Mucosa of gallbladder (tissue), 1 donor: ENCODE results near the gene ADAM17. TPM values are rescaled to one million over a fixed set of nuclear protein-coding genes. Genes with fewer than 3 reads are reported as not detected.
"Not testable (repeated sequence)": the region's sequence is repeated elsewhere in the genome, so short reads cannot be mapped to it uniquely, and the experiment has no call there.

ENCODE experiments used
- DNase-seq: peaks from one replicate; pipeline ENCODE4 v3.0.0-alpha.2; 2020; ENCODE audit warnings: low spot score
- total RNA-seq: library from RNA; stranded (reverse); gene quantifications from one replicate; pipeline ENCODE4 v1.2.1, GENCODE V29; 2021
- donor health status: DM: no; HTN: no; CAD: no.

Gene ADAM17
- total RNA-seq, 1 donor from 2014 or later, result 22.3 TPM

DNA sequence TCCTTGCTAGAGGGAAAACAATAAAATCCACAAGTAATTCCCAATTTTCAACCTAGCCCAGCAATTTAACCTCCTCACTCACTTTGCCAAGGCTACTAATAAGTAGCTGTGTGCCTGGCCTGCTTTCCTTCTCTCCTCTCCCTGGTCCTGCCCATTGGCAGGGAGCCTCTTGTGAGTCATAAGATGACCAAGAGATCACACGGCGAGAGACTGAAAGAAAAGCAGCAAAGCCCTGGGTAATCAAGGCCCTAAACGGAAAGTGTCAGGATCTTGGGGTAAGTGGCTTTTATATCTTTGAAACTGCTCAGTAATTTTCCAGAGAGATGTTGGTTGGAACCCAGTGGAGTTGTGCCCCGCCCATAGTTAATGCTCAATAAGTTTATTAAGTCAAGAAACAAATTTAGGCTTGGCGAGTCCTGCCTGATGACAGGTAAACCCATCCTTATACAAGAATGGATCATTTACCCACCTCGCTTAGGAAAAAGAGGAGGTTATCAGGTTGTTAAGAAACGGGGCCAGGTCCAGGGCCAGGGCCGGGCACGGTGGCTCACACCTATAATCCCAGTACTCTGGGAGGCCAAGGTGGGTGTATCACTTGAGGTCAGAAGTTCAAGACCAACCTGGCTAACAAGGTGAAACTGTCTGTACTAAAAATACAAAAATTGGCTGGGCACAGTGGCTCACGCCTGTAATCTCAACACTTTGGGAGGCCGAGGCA is 10.0 kb upstream of the ADAM17 start:
- peak; percentile 86 for DNase-seq

DNA sequence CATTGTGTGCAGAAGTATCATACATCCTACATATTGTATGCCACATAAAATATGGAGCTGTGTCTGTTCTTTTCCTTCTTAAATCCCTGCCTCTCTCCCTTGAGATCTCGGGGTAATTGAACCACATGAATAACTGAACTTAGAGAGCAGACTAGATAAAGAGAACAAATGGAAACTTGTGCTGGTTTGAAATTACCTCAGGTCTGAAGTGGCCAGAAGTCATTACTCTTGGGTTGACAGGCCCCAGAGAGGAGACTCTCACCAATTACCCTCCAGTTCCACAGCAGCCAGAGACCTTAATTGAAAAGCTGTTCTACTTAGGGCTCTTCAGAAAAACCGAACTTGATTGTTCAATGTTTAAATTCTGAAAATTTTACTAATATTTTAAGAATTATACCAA is 5.0 kb upstream of the ADAM17 start:
- DNase-seq, result no peak

DNA sequence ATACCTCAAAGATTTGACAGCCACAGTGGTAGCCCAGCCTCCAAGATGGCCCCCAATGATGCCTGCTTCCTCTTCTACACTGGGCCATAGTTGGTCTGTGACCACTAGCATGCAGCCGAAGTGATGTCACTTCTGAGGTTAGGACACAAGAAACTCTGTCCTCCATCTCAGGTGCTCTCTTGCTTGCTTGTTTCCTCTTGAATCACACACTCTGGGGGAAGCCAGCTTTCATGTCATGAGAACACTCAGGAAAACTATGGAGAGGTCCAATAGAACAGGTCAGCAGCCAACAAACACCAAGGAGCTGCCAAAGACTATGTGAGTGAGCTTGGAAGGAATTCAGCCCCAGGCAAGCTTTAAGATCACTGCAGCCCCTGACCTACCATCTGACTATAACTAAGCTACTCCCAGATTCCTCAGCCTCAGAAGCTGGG is 3.3 kb upstream of the ADAM17 start:
- no peak for DNase-seq

DNA sequence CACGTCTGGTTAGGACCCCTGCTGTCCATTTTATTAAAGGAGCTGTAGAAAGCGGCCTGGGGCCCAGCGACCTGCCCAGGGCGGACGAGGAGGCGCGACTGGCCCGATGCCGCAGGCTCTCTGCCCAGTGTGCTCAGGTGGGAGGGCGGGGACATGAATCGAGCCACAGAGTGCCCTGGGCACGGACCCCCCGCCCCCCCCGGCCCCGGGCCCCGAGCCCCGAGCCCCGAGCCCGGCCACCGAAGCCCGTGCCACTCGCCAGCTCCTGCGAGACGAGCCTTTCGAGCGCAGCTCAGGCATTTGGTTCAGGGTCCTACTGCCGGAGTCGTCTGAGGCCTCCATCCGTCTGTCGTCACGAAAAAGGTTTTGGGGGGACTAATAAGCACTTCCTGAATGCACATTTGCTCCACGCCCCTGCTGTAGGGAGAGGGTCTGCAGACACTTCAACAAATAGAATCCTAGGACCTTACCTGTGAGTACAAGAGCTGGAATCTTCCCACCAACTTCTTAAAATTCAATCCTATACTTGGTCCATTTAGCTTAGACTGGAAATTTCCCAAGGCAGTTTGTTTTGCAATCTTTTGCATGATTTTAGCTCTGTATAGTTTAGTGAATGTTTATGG is 602 bp upstream of the ADAM17 start:
- DNase-seq, result no peak

DNA sequence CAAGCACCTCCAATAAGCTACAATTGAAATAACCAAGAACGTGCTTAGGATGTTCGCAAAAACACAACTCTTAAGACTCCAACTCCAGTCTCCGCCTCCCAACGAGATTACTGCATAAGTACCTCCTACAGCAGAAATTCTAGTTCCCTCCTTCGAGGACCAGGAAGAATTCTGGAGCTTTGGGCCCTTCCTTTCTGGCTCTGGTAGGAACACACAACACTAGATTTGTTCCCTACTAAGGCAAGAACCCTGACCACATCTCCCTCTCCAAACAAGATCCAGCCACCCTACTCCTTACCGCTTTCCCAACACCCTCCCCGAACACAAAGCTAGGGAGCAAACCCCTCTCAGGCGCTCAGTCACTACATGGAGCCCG is 721 bp downstream of the ADAM17 start:
- peak; percentile 41 for DNase-seq

DNA sequence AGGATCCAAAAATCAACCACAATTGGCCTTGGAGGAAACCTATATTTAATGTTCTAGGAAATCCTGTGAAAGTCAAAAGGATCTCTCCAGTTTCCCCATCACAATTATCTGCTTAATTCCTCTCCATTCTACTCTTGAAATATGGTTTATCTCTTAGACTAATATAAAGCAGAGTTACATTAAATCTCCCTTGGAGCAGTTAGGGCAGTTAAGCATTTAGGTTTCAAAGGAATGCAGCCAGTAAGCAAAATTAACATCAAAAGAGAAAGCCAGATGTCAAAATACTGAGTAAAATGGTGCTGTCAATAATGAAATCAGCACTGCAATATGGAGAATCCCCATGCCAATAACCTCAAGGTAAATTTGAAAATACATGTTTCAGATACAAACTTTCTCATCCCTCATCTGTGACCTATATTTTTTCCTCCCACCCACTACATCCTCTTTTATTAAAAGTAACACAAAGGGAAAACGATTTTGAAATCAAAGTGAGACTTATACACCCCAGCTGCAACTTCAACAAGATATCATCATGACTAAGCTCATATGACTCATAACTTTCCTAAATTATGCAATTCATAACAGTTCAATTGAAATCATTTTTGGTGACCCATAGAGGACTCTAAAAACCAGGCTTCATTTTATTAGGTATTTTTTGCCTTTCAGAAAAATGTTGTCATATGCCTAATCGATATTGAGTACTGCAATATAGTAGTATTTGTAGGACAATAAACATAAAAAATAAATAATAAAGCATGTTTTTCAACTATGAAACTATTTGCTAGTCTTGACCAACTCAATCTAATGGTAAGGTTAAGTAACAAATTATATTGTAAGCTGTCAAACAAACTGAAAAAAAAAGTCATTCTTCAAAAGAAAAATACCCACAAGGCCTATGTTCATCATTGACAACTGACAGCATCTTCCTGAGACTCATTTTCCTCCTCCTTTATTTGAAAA is 3.1 kb downstream of the ADAM17 start:
- DNase-seq, result no peak

DNA sequence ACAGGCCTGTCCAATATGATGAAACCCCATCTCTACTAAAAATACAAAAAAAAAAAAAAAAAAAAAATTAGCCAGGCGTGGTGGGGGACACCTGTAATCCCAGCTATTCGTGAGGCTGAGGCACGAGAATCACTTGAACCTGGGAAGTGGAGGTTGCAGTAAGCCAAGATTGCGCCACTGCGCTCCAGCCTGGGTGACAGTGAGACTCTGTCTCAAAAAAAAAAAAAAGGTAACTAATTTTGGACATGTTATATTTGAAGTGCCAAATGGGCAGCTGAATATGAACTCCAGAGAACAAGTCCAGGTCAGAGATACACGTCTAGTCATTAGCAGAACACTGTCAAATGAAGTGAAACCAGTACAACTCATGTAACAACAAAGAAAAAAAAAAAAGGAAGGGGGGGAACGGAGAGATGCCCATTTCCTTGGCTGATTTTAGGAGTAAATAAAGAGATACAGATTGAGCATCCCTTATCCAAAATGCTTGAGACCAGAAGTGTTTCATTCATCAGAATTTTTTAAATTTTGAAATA is 4.7 kb downstream of the ADAM17 start:
- not testable (repeated sequence) for DNase-seq

DNA sequence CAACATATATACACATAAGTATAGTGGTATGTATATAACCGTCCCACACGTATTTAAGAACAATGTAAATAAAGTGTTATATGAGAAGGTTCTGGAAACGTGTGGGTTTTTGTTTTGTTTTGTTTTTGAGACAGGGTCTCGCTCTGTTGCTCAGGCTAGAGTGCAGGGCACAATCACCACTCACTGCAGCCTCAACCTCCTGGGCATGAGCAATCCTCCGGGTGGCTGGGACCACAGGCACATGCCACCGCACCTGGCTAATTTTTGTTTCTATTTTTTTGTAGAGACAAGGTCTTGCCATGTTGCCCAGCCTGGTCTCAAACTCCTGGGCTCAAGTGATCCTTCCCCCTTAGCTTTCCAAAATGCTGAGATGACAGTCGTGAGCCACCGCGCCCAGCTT is 6.2 kb downstream of the ADAM17 start:
- DNase-seq, result no peak

DNA sequence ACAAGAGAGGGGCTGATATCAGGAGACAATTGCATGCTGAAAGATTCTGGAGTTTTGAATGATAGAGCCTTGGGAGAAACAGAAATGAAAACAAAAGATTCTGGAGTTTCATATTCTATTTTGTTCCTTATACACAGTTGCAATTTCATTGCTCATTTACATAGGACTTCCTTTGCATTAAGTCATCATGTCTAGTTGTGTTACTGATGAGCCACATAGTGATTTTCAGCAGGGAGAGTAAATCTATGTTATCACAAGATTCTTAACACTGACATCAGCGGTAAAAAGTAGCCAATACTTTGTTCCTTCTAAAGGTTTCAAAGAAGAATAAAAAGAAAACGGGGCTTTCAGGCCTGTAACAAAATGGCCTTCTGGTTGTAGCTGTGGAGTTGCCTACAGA is 7.1 kb downstream of the ADAM17 start:
- DNase-seq, result no peak

DNA sequence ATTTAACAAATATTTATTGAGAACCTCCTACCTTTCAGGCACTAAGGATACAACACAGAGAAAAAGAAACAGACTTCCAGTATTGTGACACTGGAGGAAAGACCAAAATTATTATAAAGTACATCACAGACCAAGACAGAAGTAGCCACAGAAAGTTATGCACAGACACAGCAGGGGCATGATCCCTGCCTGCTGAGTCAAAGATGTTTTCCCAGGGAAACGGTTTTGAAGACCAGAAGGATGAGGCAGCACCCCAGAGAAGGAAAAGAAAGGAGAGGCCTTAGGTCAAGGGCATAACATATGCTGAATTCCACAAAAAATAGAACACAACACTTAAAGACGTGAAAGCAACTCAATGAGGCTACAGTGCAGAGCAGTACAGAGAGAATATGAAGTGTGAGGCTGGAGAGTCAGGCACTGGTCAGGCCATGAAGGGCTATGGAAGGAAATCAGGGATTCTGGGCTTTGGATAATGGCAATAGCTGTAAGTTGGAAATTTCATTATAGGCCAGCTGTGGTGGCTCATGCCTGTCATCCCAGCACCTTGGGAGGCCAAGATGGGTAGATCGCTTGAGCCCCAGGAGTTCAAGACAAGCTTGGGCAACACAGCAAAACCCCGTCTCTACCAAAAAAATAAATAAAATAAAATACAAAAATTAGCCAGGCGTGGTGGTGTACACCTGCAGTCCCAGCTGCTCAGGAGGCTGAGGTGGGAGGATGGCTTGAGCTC is 8.2 kb downstream of the ADAM17 start:
- no peak for DNase-seq

DNA sequence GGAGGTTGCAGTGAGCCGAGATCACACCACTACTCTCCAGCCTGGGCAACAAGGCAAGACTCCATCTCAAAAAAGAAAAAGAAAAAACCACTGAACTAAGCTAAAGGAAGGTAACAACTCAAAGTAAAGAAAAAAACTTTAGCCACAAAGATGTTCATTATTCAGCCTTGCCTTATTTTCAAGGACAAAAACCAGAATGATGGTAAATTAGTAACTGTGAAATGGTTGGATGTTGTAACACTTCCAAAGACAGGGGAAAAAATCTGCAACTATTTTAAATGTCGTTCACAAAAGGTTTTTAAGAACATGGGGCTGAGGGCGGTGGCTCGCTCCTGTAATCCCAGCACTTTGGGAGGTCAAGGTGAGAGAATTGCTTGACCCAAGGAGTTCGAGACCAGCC is 10.1 kb downstream of the ADAM17 start:
- DNase-seq, result no peak

DNA sequence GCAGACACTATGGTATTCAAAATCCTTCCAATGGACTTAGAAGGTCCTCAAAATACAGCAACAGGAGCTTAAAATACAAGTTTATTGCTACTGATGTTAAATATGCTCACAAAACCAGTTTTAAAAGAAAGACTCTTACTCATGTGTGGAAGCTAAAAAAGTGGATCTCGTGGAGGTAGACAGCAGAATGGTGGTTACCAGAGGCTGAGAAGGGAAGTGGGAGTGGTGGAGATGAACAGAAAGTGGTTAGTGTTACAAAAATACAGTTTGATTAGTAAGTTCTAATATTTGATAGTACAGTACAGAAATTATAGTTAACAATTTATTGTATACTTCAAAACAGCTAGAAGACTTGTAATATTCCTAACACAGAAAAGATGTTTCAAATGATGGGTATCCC is 12.1 kb downstream of the ADAM17 start:
- no peak for DNase-seq

DNA sequence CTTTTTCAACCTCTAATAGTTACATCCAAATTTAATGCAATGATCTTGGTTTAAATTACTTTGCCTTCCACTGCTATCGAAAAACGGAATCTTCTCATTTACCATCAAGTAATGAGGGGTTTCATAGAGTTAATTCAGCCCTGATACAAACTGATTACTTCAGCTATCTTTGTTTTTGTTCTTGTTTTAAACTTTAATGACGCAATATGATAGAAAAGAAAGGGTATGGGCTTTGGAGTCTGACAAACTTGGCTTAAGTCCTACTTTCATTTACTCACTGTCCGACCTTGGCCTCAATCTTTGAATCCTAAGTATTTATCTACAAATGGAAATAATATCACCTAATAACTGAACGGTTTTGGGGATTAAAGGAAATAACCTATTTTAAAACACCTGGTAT is 16.1 kb downstream of the ADAM17 start:
- DNase-seq, result no peak

DNA sequence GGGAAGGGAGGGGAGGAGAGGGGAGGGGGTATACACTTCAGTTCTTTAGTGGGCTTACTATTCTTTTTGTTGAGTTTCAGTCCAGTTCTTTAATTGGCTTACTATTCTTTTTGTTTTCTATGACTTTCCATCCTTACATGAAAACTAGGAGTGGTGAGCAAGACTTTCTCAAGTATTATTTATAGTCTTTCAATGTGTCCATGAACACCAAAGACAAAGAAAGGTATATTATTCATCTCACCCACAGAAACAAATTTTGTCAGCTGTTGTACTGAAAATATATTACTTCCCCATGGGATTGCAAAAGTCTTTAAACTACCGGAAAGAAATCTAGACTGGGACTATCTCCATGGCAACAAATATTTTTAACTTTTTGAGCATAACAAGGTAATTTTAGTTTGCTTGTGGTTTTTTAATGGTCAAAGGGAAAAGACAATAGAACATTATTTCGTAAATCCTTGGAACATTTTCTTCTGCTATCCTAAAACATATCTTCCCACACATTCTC is 17.6 kb downstream of the ADAM17 start:
- no peak for DNase-seq

DNA sequence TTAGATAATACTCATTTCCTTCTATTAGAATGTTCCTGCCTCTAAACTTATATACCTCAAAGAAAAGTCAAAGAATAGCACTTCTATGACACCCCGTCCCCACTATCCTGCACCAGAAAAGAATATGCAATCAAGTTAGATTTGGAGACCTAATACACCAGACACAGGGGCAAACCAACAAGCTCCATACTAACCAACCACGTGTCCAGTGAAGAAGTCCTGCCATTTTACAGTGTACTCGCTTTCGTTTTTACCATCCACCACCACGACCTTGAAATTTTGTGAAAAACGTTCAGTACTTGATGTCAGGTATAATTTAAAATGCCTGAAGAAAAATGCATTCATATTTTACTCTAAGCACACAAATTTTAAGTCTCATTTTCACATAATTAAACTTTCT is 19.1 kb downstream of the ADAM17 start:
- no peak for DNase-seq

DNA sequence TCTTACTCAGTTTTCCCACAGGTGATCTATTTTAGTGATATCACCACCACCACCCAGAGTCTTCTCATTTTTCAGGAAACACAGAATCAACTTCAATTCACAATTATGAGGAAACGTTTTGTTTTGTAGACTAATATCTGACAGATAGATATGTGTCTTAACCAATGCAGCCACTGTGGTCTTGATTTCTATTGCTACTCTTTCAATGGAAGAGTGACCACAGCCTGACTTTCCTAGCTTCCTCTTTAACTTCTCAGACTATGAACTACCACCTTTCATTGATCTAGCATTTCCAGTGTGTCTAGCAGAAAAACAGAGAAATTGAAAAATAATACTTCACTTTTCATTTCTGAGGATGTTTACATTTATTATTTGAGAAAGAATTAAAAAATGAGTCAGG is 20.5 kb downstream of the ADAM17 start:
- no peak for DNase-seq

DNA sequence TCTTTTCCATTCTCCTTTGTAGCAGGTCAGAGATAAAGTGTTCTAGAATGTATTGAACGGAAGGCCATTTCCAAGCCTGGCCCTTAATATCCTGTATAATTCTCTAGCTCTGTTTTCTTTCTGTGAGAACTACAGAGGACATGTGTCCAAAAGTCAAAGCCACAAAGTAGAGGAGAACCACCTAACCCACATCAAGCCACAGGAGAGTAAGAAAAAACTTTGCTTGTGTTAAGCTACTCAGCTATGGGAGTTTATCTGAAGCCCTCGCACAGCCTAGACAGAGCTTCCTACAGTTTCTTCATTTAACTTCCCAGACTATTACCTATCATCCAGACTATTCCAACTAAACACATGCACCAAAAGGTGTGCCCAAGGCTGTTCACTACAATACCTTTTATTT is 22.0 kb downstream of the ADAM17 start:
- DNase-seq, result no peak

DNA sequence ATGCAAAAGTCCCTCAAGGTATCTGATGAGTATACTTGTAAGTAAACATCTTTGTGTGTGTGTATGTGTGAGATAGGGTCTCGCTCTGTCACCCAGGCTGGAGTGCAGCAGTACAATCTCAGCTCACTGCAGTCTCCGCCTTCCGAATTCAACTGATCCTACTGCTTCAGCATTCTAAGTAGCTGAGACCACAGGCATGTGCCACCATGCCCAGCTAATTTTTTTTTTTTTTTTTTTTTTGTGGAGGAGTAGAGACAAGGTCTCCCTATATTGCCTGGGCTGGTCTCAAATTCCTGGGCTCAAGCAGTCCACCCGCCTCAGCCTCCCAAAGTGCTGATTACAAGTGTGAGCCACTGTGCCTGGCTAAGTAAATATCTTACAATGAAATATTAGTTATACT is 23.2 kb downstream of the ADAM17 start:
- no peak for DNase-seq

DNA sequence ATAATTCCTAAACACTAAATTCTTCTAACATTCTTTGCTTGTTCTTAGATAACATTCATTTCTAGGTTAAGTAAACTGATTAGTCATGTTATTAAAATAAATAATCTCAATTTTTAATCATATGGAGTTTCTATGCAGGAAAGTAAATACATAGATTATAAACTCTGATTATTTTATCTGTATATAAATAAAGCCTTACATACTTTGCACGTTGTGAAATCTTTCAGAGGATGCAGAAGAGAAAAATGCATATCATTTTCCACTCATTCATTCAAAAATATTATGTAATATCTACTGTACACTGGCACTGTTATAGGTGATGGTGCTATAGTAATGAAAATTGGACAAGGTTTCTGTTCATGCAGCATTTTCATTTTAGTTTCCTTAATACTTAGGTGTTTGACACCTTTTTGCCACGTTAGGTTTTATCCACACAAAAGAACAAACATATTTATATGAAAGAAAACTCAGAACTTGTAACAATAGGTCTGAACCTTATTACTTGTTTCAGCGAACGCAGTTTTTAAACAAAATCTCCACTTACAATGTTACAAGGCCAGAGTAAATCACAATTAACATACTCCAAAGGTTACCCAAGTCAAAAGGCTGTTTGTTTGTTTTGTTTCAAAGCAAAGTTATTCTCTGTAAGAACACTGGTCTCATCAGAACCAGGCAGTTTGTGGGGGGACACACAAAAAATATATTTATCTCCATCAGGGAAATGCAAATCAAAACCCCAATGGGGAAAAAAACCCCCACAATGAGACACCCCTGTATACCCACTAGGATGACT is 27.4 kb downstream of the ADAM17 start:
- DNase-seq, result no peak

DNA sequence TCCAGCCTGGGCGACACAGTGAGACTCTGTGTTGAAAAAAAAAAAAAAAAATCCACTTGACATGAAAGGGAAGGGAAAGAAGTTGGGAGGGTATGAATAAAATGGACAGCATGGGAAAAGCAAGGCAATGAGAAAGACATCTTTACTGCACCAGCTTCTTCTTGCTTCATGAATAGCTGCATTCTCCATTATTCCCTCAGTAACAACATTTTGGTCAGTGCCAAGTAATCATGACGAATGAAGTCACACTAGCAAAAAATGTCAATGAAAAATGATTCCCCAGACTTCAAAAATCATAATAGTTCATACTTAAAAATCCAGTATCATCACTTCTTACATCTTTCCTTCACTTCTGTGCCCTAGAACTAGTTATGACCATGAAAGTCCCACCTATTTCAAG is 30.4 kb downstream of the ADAM17 start:
- DNase-seq, result no peak

DNA sequence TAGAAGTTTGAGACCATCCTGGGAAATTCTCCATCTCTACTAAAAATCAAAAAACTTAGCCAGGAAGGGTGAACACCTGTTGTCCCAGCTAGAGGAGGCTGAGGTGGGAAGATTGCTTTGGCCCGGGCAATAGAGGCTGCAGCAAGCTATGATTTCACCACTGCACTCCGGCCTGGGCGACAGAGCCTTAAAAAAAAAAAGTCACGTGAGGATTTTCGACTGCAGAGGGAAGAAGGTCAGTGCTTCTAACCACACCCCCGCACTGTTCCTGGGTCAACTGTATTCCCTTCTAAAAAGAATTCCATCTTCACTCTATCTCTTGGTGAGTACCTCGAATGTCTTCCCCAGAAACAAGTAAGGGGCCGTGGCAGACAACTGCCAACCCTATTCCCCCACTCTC is 31.3 kb downstream of the ADAM17 start:
- no peak for DNase-seq
